Thyroid gland (tissue), 4 donors: ENCODE data around the gene SEMA4B.

Experiments used
- CTCF ChIP-seq, 6 experiments: fragments of 200-600 bp in 3 of 6; fragments of 450-650 bp in 3 of 6; sonication (generic) in 3 of 6; IDR thresholded peaks; one replicate each; pipeline ENCODE4 v1.5.1; 2016 to 2019; ENCODE audit warnings: antibody characterized with exemption in 6 of 6, mild to moderate bottlenecking in 2 of 6, inconsistent platforms in 1 of 6, moderate library complexity in 1 of 6
- POLR2A ChIP-seq, 2 donors: fragments of 450-650 bp; IDR thresholded peaks; one replicate each; pipeline ENCODE4 v1.6.1; 2017; ENCODE audit warnings: antibody characterized with exemption in 2 of 2, mild to moderate bottlenecking in 2 of 2, moderate library complexity in 1 of 2

GRCh38 chr15:90213122-90213817 is 12.1 kb downstream of the SEMA4B start:
- TF ChIP-seq CTCF (IDR thresholded peaks at IDR 0.05) = no peak
- no peak for TF ChIP-seq POLR2A (IDR thresholded peaks at IDR 0.05)
